Left lung (tissue), 10 donors: ENCODE measurements around the gene TMPRSS11B. TPM values are rescaled to one million over a fixed set of nuclear protein-coding genes. Genes with fewer than 3 reads are reported as not detected.
"Not testable (repeated sequence)": the region's sequence is repeated elsewhere in the genome, so short reads cannot be mapped to it uniquely, and the experiment has no call there.

Experiments
- ATAC-seq: fragments of 200-7000 bp; cut with Tn5 transposase; one replicate; pipeline ENCODE4 v1.9.1; 2020; ENCODE audit warnings: moderate library complexity
- DNase-seq, 4 donors: peaks; one replicate each; pipeline ENCODE4 v3.0.0-alpha.2; 2013 to 2020
- H3K27ac ChIP-seq, 2 donors: fragments of 200-600 bp; sonication (generic) in 1 of 2; one replicate each; pipeline versions ENCODE4 v1.5.0 to v1.8.0; 2020 to 2021
- H3K27me3 ChIP-seq, 2 donors: fragments of 200-600 bp; sonication (generic) in 1 of 2; one replicate each; pipeline versions ENCODE4 v1.5.0 to v1.8.0; 2020 to 2021
- H3K36me3 ChIP-seq, 2 donors: fragments of 200-600 bp; sonication (generic) in 1 of 2; one replicate each; pipeline versions ENCODE4 v1.5.0 to v1.8.0; 2020 to 2021
- H3K4me1 ChIP-seq, 2 donors: fragments of 200-600 bp; one replicate each; pipeline ENCODE4 v1.8.0; 2021
- H3K4me3 ChIP-seq, 2 donors: fragments of 200-600 bp; sonication (generic) in 1 of 2; one replicate each; pipeline versions ENCODE4 v1.5.0 to v1.8.0; 2020 to 2021; ENCODE audit warnings: mild to moderate bottlenecking in 1 of 2
- H3K9me3 ChIP-seq, 2 donors: fragments of 200-600 bp; sonication (generic) in 1 of 2; one replicate each; pipeline versions ENCODE4 v1.5.0 to v1.8.0; 2020 to 2021
- intact Hi-C, 2 donors: fragments of 100-400 bp; cut with DNase I; formaldehyde crosslinking; loops; one replicate each; pipeline versions ENCODE4 v1.11.2 to v1.14.2; 2022
- polyA plus RNA-seq, 6 donors: library from polyadenylated mRNA; unstranded; fragments of 120-200 nt; gene quantifications; one replicate each; pipeline ENCODE4 v1.2.1, GENCODE V29; 2013; ENCODE audit not compliant: insufficient read length in 6 of 6
- total RNA-seq, 2 donors: library from RNA; stranded (reverse); fragmentation: NEBNext Ultra II Directional; extraction: Animal tissue kit (Norgen Biotek cat#: 25700); gene quantifications; one replicate each; pipeline ENCODE4 v1.2.1, GENCODE V29; 2021
- TF ChIP-seq, protein P1 (sequence below), 2 donors: fragments of 200-600 bp; sonication (generic) in 1 of 2; IDR thresholded peaks; one replicate each; pipeline versions ENCODE4 v1.5.0 to v1.8.0; 2021; ENCODE audit warnings: antibody characterized with exemption in 2 of 2
- donor health status: DM: no; HTN: yes; CAD: no.
- donor health status: DM: no; HTN: no; CAD: no.

The TMPRSS11B gene
- total and polyA plus RNA-seq, 8 donors, result 0.06 to 0.24 (median 0.11) TPM; not detected in 3

DNA sequence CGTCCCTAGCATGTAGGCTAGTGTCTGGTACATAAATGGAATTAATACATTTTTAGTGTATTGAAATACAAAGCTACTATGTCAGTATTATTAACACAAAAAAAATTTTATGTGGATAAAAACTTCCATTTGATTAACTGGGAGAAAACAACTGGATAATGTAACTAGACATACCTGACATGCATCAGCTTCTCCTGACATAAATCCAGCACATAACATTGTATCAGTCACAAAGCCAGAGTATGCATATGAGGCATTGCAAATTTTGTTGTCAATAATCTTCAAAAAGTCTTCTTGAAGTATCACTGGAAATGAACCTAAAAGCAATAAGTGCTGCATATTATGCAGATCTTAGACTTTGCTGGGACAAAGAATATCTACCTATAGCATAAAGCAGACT, 16.9 kb downstream of the TMPRSS11B start:
- Histone ChIP-seq H3K9me3 (no peaks in the 10 kb centered on the region), H3K36me3 (no peaks in the 10 kb centered on the region), H3K4me3 (no peak overlapping the region), H3K27me3 (no peaks in the 10 kb centered on the region), H3K27ac (no peak overlapping the region), H3K4me1 (no peaks in the 10 kb centered on the region)
- intact Hi-C loops, result no loop called here
- no peak for DNase-seq
- no peak for ATAC-seq
- TF ChIP-seq, protein P1, sequence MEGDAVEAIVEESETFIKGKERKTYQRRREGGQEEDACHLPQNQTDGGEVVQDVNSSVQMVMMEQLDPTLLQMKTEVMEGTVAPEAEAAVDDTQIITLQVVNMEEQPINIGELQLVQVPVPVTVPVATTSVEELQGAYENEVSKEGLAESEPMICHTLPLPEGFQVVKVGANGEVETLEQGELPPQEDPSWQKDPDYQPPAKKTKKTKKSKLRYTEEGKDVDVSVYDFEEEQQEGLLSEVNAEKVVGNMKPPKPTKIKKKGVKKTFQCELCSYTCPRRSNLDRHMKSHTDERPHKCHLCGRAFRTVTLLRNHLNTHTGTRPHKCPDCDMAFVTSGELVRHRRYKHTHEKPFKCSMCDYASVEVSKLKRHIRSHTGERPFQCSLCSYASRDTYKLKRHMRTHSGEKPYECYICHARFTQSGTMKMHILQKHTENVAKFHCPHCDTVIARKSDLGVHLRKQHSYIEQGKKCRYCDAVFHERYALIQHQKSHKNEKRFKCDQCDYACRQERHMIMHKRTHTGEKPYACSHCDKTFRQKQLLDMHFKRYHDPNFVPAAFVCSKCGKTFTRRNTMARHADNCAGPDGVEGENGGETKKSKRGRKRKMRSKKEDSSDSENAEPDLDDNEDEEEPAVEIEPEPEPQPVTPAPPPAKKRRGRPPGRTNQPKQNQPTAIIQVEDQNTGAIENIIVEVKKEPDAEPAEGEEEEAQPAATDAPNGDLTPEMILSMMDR (IDR thresholded peaks at IDR 0.05), result no peak

DNA sequence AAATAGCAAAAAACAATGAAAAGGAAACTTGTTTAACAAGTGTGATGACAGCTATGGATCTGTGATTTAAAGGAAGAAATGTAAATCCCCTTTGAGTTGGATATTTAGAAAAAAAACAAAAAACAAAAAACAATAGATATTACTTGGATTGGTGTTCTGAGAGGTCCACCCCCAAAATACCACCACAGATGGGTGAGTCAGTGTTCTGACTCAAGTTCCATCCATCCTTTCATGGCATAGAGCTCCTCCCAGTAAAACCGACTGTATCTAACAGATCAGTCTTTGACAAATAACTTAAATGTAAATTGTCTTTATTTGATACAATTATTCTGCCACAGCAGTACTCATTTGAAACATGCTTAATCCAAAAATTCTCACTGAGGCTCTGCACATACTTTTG, 27.4 kb downstream of the TMPRSS11B start:
- ATAC-seq (no peak), DNase-seq (no peak)
- Histone ChIP-seq H3K27ac (no peak overlapping the region), H3K36me3 (no peaks in the 10 kb centered on the region), H3K27me3 (no peaks in the 10 kb centered on the region), H3K4me3 (no peak overlapping the region), H3K9me3 (no peaks in the 10 kb centered on the region), H3K4me1 (no peaks in the 10 kb centered on the region)
- intact Hi-C loops, result no loop called here
- TF ChIP-seq, protein P1 (IDR thresholded peaks at IDR 0.05), result no peak

DNA sequence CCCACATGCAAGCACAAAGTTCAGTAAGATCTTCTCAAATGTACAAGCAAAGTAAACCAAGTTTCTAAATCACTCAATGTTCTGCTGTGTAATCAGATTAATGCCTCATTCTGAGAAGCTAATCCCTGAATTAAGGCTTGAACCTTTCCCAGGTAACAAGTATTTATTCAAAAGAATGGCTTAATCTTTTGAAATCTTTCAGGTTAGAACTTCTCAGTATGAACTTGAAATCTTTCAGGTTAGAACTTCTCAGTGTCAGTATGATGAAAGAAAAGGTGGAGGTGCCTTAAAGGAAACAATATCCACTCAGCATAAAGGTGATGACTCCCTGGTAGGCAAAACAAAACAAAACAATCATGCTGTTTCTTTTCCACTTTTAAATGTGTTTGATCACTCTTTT, 29.0 kb downstream of the TMPRSS11B start:
- Histone ChIP-seq H3K27me3 (no peaks in the 10 kb centered on the region), H3K4me1 (no peaks in the 10 kb centered on the region), H3K36me3 (no peaks in the 10 kb centered on the region), H3K9me3 (no peaks in the 10 kb centered on the region), H3K4me3 (no peak overlapping the region), H3K27ac (no peak overlapping the region)
- intact Hi-C loops, result no loop called here
- no peak for DNase-seq
- no peak for ATAC-seq
- TF ChIP-seq, protein P1 (IDR thresholded peaks at IDR 0.05), result no peak

DNA sequence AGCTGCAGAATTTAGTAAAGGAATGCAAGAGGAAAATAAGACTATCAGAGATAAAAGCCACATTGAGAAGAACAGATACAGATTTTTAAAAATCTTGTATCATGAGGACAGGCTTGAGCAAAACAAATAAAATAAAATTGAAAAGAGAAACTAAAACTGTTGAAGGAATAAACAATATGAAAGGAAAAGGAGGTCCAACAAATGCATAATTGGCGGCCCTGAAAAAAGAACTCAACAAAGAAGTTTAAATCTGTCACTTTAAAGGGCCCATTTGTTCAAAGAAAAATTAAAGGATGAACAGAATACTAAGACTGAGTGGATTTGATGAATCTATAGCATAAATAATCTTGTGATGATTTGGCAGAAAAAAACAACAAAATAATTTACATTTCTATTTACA, 36.5 kb downstream of the TMPRSS11B start:
- H3K9me3 ChIP-seq, result peaks cover 0 to 40% of the 10 kb centered on the region in 2 donors
- intact Hi-C loops, result no loop called here
- no peak for DNase-seq

DNA sequence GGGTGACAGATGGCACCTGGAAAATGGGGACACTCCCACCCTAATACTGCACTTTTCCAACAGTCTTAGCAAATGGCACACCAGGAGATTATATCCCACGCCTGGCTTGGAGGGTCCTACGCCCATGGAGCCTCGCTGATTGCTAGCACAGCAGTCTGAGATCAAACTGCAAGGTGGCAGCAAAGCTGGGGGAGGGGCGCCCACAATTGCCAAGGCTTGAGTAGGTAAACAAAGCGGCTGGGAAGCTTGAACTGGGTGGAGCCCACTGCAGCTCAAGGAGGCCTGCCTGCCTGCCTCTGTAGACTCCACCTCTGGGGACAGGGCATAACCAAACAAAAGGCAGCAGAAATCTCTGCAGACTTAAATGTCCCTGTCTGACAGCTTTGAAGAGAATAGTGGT, 51.2 kb downstream of the TMPRSS11B start:
- H3K27ac ChIP-seq, H3K4me3 ChIP-seq, H3K36me3 ChIP-seq, H3K27me3 ChIP-seq, H3K4me1 ChIP-seq, intact Hi-C loops, ATAC-seq: not testable (repeated sequence)
- H3K9me3 ChIP-seq, result peaks cover 0 to 13% of the 10 kb centered on the region in 2 donors
- peak in 1 of 4 donors; percentile 34 for DNase-seq

More for the DNA sequence above, 36.5 kb downstream of the TMPRSS11B start:
- no peak for ATAC-seq
- Histone ChIP-seq H3K27ac (no peak overlapping the region), H3K4me1 (no peaks in the 10 kb centered on the region), H3K4me3 (no peak overlapping the region), H3K36me3 (no peaks in the 10 kb centered on the region), H3K27me3 (no peaks in the 10 kb centered on the region)
- TF ChIP-seq, protein P1 (IDR thresholded peaks at IDR 0.05), result no peak

DNA sequence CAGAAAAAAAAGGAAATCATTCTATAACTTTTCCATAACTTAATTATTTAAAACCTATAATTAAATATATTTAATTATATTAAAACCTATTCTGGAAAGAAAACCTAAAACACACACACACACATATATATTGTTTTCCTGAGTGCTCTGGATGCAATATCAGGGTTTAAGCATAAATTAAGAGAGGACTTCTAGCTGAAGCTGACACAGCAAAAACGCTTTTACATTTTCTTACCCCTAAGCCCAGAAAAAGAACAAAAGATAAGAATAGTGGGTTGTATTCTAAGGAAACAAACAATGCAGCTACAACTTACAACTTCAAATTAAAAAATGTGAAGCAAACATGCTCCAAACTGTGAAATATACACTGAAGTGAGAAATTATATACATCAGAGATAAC, 52.3 kb downstream of the TMPRSS11B start:
- ATAC-seq, result no peak
- no peak overlapping the region for H3K27ac ChIP-seq
- H3K36me3 ChIP-seq, result no peaks in the 10 kb centered on the region
- no peaks in the 10 kb centered on the region for H3K27me3 ChIP-seq
- peaks cover 0 to 13% of the 10 kb centered on the region in 2 donors for H3K9me3 ChIP-seq
- TF ChIP-seq, protein P1 (IDR thresholded peaks at IDR 0.05), result no peak
- no peak overlapping the region for H3K4me3 ChIP-seq
- intact Hi-C loops, result no loop called here
- no peak for DNase-seq
- no peaks in the 10 kb centered on the region for H3K4me1 ChIP-seq
